H1 (cell line): Measurements from ENCODE around the gene SLC6A8.

ENCODE experiments used
- CREB1 ChIP-seq: IDR thresholded peaks from 2 replicates; pipeline ENCODE4 v1.6.1; 2012; ENCODE audit warnings: inconsistent platforms
- EGR1 ChIP-seq: IDR thresholded peaks from 2 replicates; pipeline ENCODE4 v1.6.1; 2011; ENCODE audit warnings: low read depth, low read length, borderline replicate concordance
- EP300 ChIP-seq, 2 experiments: IDR thresholded peaks; 1 replicate in 1 of 2; 2 replicates in 1 of 2; pipeline ENCODE4 v1.6.1; 2011 to 2012; ENCODE audit warnings: low read depth in 2 of 2, low read length in 2 of 2, mild to moderate bottlenecking in 2 of 2, borderline replicate concordance in 1 of 2, inconsistent platforms in 1 of 2, moderate library complexity in 1 of 2
- EZH2 ChIP-seq: fragments of 200-600 bp; sonication (generic); IDR thresholded peaks from 2 replicates; pipeline ENCODE4 v1.7.1; 2012; ENCODE audit warnings: low read depth, mild to moderate bottlenecking, moderate library complexity, low read length, inconsistent platforms; ENCODE audit not compliant: severe bottlenecking
- GABPA ChIP-seq: IDR thresholded peaks from 2 replicates; pipeline ENCODE4 v1.6.1; 2011; ENCODE audit warnings: mild to moderate bottlenecking, low read length, moderate library complexity, borderline replicate concordance; ENCODE audit not compliant: insufficient read depth
- JUN ChIP-seq: IDR thresholded peaks from 2 replicates; pipeline ENCODE4 v1.6.1; 2011; ENCODE audit warnings: low read depth, mild to moderate bottlenecking, improper control_type of control experiment, low read length
- POLR2A ChIP-seq, 2 experiments: IDR thresholded peaks; 1 replicate in 1 of 2; 2 replicates in 1 of 2; pipeline ENCODE4 v1.6.1; 2011; ENCODE audit warnings: low read depth in 2 of 2, low read length in 2 of 2, mild to moderate bottlenecking in 2 of 2; ENCODE audit errors: control extremely low read depth in 1 of 2
- SP4 ChIP-seq: IDR thresholded peaks from 2 replicates; pipeline ENCODE4 v1.6.1; 2012; ENCODE audit warnings: low read length, inconsistent platforms
- YY1 ChIP-seq: IDR thresholded peaks from 2 replicates; pipeline ENCODE4 v1.6.1; 2011; ENCODE audit warnings: low read depth, mild to moderate bottlenecking, low read length
- ZNF274 ChIP-seq: IDR thresholded peaks from 2 replicates; pipeline ENCODE4 v1.7.0; 2012; ENCODE audit warnings: low read length, borderline replicate concordance; ENCODE audit errors: extremely low read depth
- TF ChIP-seq, protein P1 (sequence below), 3 experiments: IDR thresholded peaks; 1 replicate in 2 of 3; 2 replicates in 1 of 3; pipeline versions ENCODE4 v1.5.1 to v1.6.1; 2011; ENCODE audit warnings: low read length in 3 of 3, mild to moderate bottlenecking in 3 of 3, inconsistent platforms in 2 of 3, low read depth in 1 of 3, moderate library complexity in 1 of 3; ENCODE audit not compliant: insufficient read depth in 1 of 3; ENCODE audit errors: control extremely low read depth in 1 of 3
- TF ChIP-seq, protein P2 (sequence below): IDR thresholded peaks from 2 replicates; pipeline ENCODE4 v1.6.1; 2011; ENCODE audit warnings: low read length, improper control_type of control experiment

DNA sequence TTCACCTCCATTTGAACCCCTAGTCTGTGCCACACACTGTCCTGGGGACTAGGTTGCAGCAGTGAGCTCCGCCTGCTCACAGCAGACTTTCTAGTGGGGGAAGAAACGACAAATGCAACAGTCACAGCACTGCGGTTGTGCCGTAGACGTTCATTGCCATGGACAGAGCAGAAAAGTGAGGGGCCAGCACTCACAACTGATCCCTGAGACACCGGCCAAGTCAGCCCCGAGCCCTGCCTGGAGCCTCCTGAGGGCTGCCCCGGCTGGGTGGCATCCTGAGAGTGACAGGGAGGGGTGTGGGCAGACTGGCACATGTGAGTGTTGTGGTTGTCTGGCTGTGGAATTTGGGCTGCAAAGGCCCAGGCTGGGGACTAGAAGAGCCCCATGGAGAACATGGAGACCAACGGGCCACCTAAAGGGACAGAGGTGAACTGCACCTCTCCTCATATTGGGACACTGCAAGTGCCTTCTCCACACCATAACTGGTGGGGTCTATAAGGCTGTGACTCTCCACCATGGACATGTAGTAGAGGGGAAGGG is 36.1 kb upstream of the SLC6A8 start:
- TF ChIP-seq CREB1 (no peak), JUN (no peak), POLR2A (IDR thresholded peaks at IDR 0.05; ENCODE audit: control extremely low read depth in 1 of 2, low read depth in 2 of 2, low read length in 2 of 2) (no peak), ZNF274 (no peak), EP300 (IDR thresholded peaks at IDR 0.05; ENCODE audit: borderline replicate concordance in 1 of 2, low read depth in 2 of 2, low read length in 2 of 2) (no peak), EZH2 (no peak), YY1 (no peak), GABPA (no peak), EGR1 (no peak), SP4 (no peak)
- TF ChIP-seq, protein P1, sequence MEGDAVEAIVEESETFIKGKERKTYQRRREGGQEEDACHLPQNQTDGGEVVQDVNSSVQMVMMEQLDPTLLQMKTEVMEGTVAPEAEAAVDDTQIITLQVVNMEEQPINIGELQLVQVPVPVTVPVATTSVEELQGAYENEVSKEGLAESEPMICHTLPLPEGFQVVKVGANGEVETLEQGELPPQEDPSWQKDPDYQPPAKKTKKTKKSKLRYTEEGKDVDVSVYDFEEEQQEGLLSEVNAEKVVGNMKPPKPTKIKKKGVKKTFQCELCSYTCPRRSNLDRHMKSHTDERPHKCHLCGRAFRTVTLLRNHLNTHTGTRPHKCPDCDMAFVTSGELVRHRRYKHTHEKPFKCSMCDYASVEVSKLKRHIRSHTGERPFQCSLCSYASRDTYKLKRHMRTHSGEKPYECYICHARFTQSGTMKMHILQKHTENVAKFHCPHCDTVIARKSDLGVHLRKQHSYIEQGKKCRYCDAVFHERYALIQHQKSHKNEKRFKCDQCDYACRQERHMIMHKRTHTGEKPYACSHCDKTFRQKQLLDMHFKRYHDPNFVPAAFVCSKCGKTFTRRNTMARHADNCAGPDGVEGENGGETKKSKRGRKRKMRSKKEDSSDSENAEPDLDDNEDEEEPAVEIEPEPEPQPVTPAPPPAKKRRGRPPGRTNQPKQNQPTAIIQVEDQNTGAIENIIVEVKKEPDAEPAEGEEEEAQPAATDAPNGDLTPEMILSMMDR (IDR thresholded peaks at IDR 0.05; ENCODE audit: control extremely low read depth in 1 of 3, insufficient read depth in 1 of 3, low read depth in 1 of 3, low read length in 3 of 3) = peak in 2 of 3 experiments; percentile 16 to 51; a peak in 2 of 4 replicates
- TF ChIP-seq, protein P2, sequence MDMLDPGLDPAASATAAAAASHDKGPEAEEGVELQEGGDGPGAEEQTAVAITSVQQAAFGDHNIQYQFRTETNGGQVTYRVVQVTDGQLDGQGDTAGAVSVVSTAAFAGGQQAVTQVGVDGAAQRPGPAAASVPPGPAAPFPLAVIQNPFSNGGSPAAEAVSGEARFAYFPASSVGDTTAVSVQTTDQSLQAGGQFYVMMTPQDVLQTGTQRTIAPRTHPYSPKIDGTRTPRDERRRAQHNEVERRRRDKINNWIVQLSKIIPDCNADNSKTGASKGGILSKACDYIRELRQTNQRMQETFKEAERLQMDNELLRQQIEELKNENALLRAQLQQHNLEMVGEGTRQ = no peak
